Activated CD8-positive, alpha-beta memory T cell treated with anti-CD3 and anti-CD28 coated beads for 36 hours (primary cell): ENCODE data around the gene TNFRSF11A. TPM values are rescaled to one million over a fixed set of nuclear protein-coding genes. Genes with fewer than 3 reads are reported as not detected.

Experiments used
- CTCF ChIA-PET: fragments of 350-600 bp; sonication (Branson Sonifier 250); formaldehyde crosslinking; loops from one replicate; lab custom pipeline; 2021; ENCODE audit warnings: antibody characterized with exemption; lab: Charles Lee
- POLR2A ChIA-PET: fragments of 350-600 bp; sonication (Branson Sonifier 250); formaldehyde crosslinking; loops from one replicate; lab custom pipeline; 2021; ENCODE audit warnings: antibody characterized with exemption; lab: Charles Lee
- total RNA-seq, 2 experiments: library from RNA; stranded (reverse); gene quantifications; one replicate each; pipeline ENCODE4 v1.2.3, GENCODE V29; 2021

Gene TNFRSF11A
- total RNA-seq, 2 experiments from 2014 or later: 1.4 to 1.6 TPM

GRCh38 chr18:62434798-62435197 lies 109.7 kb downstream of the TNFRSF11A start:
- ChIA-PET POLR2A (no interaction called here), CTCF (no interaction called here)

DNA sequence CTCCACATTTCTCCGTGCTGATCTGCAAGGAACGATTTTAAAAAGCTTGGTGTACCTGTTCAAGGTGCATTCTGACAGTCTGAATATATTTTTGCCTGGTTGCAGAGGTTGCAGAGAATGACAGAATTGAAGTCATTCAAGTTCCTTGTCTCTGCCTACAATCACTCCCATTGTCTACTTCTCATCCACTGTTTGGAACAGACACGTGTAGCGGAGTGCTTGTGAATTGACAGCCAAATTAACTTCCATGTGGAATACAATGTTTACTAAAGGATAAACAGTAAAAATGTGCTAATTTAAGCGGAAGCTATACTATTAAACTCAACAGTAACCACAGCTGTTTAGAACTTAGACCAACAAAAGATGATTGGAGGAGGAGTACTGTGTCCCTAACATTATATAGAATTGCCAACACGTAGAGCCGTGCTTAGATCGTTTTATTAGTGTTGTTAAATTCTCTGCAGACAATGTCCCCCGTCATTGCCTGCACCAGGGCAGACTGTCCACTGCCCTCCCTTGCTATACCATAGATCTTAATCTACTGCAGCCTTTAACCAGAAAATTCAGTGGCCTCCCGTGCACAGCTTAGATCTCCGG lies 110.4 kb downstream of the TNFRSF11A start:
- ChIA-PET POLR2A (no interaction called here), CTCF (no interaction called here)

- CTCF ChIA-PET: interaction anchor here (1.7 kb wide), 1 partner anchor 11 kb away, joined by 6 read pairs; no protein-coding TSS in a partner anchor
- POLR2A ChIA-PET: interaction anchor here (1.1 kb wide), 1 partner anchor 9 kb away, joined by 3 read pairs; no protein-coding TSS in a partner anchor
These were observed 111.6 kb downstream of the TNFRSF11A start for GRCh38 chr18:62436636-62437234.

- CTCF ChIA-PET: interaction anchor here (0.8 to 1.7 kb wide), 2 partner anchors 12 to 16 kb away, joined by 3 to 6 read pairs; no protein-coding TSS in a partner anchor
- POLR2A ChIA-PET: interaction anchor here (1.1 kb wide), 1 partner anchor 8 kb away, joined by 3 read pairs; no protein-coding TSS in a partner anchor
These were observed 112.3 kb downstream of the TNFRSF11A start for GRCh38 chr18:62437235-62438017.

DNA sequence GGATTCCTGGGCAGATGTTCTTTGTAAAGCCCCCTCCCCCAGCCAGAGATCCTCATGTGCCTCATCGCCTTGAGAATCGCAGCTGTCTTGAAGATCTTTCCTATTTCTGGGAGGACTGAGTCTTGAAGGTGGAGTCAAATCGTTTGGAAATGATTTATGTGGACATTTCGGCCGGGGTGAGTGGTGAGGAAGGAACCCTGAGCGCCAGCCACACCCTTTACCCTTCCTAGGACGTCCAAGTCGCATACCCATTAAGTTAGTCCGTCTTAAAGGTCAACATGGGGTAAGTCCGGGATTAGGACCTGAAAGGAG lies 112.9 kb downstream of the TNFRSF11A start:
- ChIA-PET POLR2A (interaction anchor here (1.1 kb wide), 1 partner anchor 8 kb away, joined by 3 read pairs; no protein-coding TSS in a partner anchor), CTCF (interaction anchor here (0.8 kb wide), 1 partner anchor 16 kb away, joined by 3 read pairs; no protein-coding TSS in a partner anchor)

GRCh38 chr18:62438402-62438801 lies 113.3 kb downstream of the TNFRSF11A start:
- ChIA-PET CTCF (no interaction called here), POLR2A (no interaction called here)

DNA sequence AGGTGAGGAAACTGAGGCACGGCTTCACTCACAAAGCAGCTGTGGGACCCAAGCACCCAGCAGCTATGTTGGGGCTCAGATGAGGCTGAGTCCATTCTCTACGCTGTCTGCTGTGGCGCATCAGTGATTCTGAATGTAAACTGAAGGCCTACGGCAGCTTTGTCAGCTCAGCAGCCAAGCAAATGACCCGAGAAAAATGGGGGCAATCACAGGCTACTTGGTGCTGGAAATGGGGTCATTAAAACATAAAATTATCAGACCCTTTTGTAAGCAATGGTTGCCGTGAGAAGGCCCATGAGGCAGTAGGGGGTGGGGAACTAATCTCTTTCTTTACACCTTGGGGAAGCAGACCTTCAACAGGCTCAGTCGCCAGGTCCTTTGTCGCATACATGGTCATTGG lies 113.8 kb downstream of the TNFRSF11A start:
- CTCF ChIA-PET: no interaction called here

More for the DNA sequence above, 113.8 kb downstream of the TNFRSF11A start:
- POLR2A ChIA-PET: no interaction called here

Other genes starting within 250 kb of the TNFRSF11A start
- 10 to 100 TPM; 23.0 to 24.8 TPM for gene PIGN, start 138.3 kb upstream of the TNFRSF11A start, total RNA-seq
- 10 to 100 TPM; 19.3 to 20.0 TPM for gene RELCH, start 138.1 kb upstream of the TNFRSF11A start, total RNA-seq
- 10 to 100 TPM; 32.6 to 32.8 TPM for gene ZCCHC2, start 197.7 kb downstream of the TNFRSF11A start, total RNA-seq